ENCODE data around the gene MSANTD1.
"Not testable (repeated sequence)": the region's sequence is repeated elsewhere in the genome, so short reads cannot be mapped to it uniquely, and the experiment has no call there.

The MSANTD1 gene

GRCh38 chr4:3291969-3292570 lies 43.1 kb downstream of the MSANTD1 start:
- DNase-seq: peak; percentile 52

- DNase-seq: peak; percentile 89
Observed at GRCh38 chr4:3292571-3293400, 43.8 kb downstream of the MSANTD1 start, which contains the start of gene RGS12. TSS of gene RGS12 (plus strand) at chr4:3293021. CDS start at chr4:3316171, 23,150 bp downstream.

- DNase-seq: no peak
Observed at GRCh38 chr4:3293401-3294391, 44.7 kb downstream of the MSANTD1 start.

GRCh38 chr4:3294401-3295241 lies 45.7 kb downstream of the MSANTD1 start:
- no peak for DNase-seq

- no peak for DNase-seq
Observed at GRCh38 chr4:3295837-3296624, 47.1 kb downstream of the MSANTD1 start.

GRCh38 chr4:3296651-3297050 lies 47.7 kb downstream of the MSANTD1 start:
- no peak for DNase-seq

- no peak for DNase-seq
Observed at GRCh38 chr4:3297066-3297859, 48.3 kb downstream of the MSANTD1 start.

- no peak for DNase-seq
Observed at GRCh38 chr4:3299122-3299975, 50.4 kb downstream of the MSANTD1 start.

- DNase-seq: no peak
Observed at GRCh38 chr4:3299976-3300671, 51.2 kb downstream of the MSANTD1 start.

GRCh38 chr4:3300882-3301281 lies 51.9 kb downstream of the MSANTD1 start:
- not testable (repeated sequence) for DNase-seq

GRCh38 chr4:3301450-3302172 lies 52.7 kb downstream of the MSANTD1 start:
- DNase-seq: no peak

GRCh38 chr4:3302173-3302785 lies 53.3 kb downstream of the MSANTD1 start:
- DNase-seq: no peak

- DNase-seq: no peak
Observed at GRCh38 chr4:3302786-3303564, 54.0 kb downstream of the MSANTD1 start.

GRCh38 chr4:3303565-3303824 lies 54.5 kb downstream of the MSANTD1 start:
- no peak for DNase-seq

GRCh38 chr4:3303923-3304710 lies 55.2 kb downstream of the MSANTD1 start:
- DNase-seq: no peak
